Smooth muscle cell (in vitro differentiated cells): Measurements from ENCODE around the gene TACC2. TPM values are rescaled to one million over a fixed set of nuclear protein-coding genes. Genes with fewer than 3 reads are reported as not detected.

Experiments
- DNase-seq: peaks from one replicate; lab custom pipeline; 2025; ENCODE audit not compliant: unreplicated experiment; lab: John Stamatoyannopoulos, UW
- H2AFZ ChIP-seq: fragments of 200-600 bp; sonication (generic); 2 replicates; pipeline ENCODE4 v1.6.0; 2016; ENCODE audit warnings: antibody characterized with exemption, low read depth, mild to moderate bottlenecking
- H3F3A ChIP-seq: fragments of 200-600 bp; sonication (generic); 2 replicates; pipeline ENCODE4 v1.6.0; 2017; ENCODE audit warnings: antibody characterized with exemption, low read depth
- H3K27ac ChIP-seq: fragments of 200-600 bp; sonication (generic); 2 replicates; pipeline ENCODE4 v1.5.1; 2016; ENCODE audit warnings: low read depth, mild to moderate bottlenecking
- H3K27me3 ChIP-seq: fragments of 200-600 bp; sonication (generic); 2 replicates; pipeline ENCODE4 v1.6.1; 2016; ENCODE audit warnings: low read depth, mild to moderate bottlenecking
- H3K36me3 ChIP-seq: fragments of 200-600 bp; sonication (generic); 2 replicates; pipeline ENCODE4 v1.5.1; 2016; ENCODE audit warnings: low read depth
- H3K4me1 ChIP-seq: fragments of 200-600 bp; sonication (generic); 2 replicates; pipeline ENCODE4 v1.5.1; 2016; ENCODE audit warnings: low read depth
- H3K4me2 ChIP-seq: fragments of 200-600 bp; sonication (generic); 2 replicates; pipeline ENCODE4 v1.6.0; 2016; ENCODE audit warnings: mild to moderate bottlenecking
- H3K4me3 ChIP-seq: fragments of 200-600 bp; sonication (generic); 2 replicates; pipeline ENCODE4 v1.5.1; 2016; ENCODE audit warnings: mild to moderate bottlenecking
- H3K79me2 ChIP-seq: fragments of 200-600 bp; sonication (generic); 2 replicates; pipeline ENCODE4 v1.6.0; 2016; ENCODE audit warnings: low read depth, mild to moderate bottlenecking
- H3K9ac ChIP-seq: fragments of 200-600 bp; sonication (generic); 2 replicates; pipeline ENCODE4 v1.6.0; 2016; ENCODE audit warnings: low read depth
- H3K9me3 ChIP-seq: fragments of 200-600 bp; sonication (generic); replicated peaks from 2 replicates; pipeline ENCODE4 v1.5.1; 2016; ENCODE audit warnings: low read depth
- H4K20me1 ChIP-seq: fragments of 200-600 bp; sonication (generic); 2 replicates; pipeline ENCODE4 v1.6.0; 2016; ENCODE audit warnings: low read depth
- WGBS: methylation state at CpG from one replicate; pipeline ENCODE4 v1.1.7; 2016; ENCODE audit warnings: low lambda C conversion rate; 5-methylcytosine and 5-hydroxymethylcytosine counted together
- polyA plus RNA-seq: library from polyadenylated mRNA; unstranded; fragments of >200 nt; fragmentation: Nextera tagmentation; extraction: Ambion mirVana; gene quantifications from 2 replicates; pipeline ENCODE4 v1.2.1, GENCODE V29; 2016
- total RNA-seq: library from RNA; depleted of rRNA; stranded (reverse); fragments of >200 nt; gene quantifications from 2 replicates; pipeline ENCODE4 v1.2.3, GENCODE V29; 2014
- TF ChIP-seq, protein P1 (sequence below): fragments of 200-600 bp; sonication (generic); IDR thresholded peaks from 2 replicates; pipeline ENCODE4 v1.5.1; 2017; ENCODE audit warnings: borderline replicate concordance, mild to moderate bottlenecking, antibody characterized with exemption; ENCODE audit not compliant: insufficient read depth, poor library complexity, severe bottlenecking

The TACC2 gene
- total and polyA plus RNA-seq, 2 experiments from 2014 or later = 2.8 to 7.6 TPM

- TF ChIP-seq, protein P1, sequence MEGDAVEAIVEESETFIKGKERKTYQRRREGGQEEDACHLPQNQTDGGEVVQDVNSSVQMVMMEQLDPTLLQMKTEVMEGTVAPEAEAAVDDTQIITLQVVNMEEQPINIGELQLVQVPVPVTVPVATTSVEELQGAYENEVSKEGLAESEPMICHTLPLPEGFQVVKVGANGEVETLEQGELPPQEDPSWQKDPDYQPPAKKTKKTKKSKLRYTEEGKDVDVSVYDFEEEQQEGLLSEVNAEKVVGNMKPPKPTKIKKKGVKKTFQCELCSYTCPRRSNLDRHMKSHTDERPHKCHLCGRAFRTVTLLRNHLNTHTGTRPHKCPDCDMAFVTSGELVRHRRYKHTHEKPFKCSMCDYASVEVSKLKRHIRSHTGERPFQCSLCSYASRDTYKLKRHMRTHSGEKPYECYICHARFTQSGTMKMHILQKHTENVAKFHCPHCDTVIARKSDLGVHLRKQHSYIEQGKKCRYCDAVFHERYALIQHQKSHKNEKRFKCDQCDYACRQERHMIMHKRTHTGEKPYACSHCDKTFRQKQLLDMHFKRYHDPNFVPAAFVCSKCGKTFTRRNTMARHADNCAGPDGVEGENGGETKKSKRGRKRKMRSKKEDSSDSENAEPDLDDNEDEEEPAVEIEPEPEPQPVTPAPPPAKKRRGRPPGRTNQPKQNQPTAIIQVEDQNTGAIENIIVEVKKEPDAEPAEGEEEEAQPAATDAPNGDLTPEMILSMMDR = no peak
- Histone ChIP-seq H3K27ac (no peak overlapping the region), H3F3A (peaks cover 2% of the 10 kb centered on the region), H3K4me2 (no peak overlapping the region), H3K4me3 (no peak overlapping the region), H3K79me2 (no peaks in the 10 kb centered on the region), H3K9ac (no peak overlapping the region), H2AFZ (no peak overlapping the region), H3K9me3 (no peaks in the 10 kb centered on the region), H4K20me1 (peaks cover 6% of the 10 kb centered on the region), H3K27me3 (no peaks in the 10 kb centered on the region), H3K4me1 (peaks cover 31% of the 10 kb centered on the region), H3K36me3 (no peaks in the 10 kb centered on the region)
- 75% methylated on average over 4 of the region's 4 CpGs for WGBS
- DNase-seq = no peak
Measured at GRCh38 chr10:122176232-122177213, 187.6 kb downstream of the TACC2 start.

- Histone ChIP-seq H3K4me2 (no peak overlapping the region), H3K4me1 (peaks cover 31% of the 10 kb centered on the region), H3K9ac (no peak overlapping the region), H3K27ac (no peak overlapping the region), H3F3A (peaks cover 3% of the 10 kb centered on the region), H3K9me3 (no peaks in the 10 kb centered on the region), H4K20me1 (peaks cover 14% of the 10 kb centered on the region), H3K36me3 (no peaks in the 10 kb centered on the region), H2AFZ (no peak overlapping the region), H3K4me3 (no peak overlapping the region), H3K79me2 (no peaks in the 10 kb centered on the region), H3K27me3 (no peaks in the 10 kb centered on the region)
- TF ChIP-seq, protein P1 = no peak
- 96% methylated on average over 3 of the region's 3 CpGs for WGBS
- no peak for DNase-seq
Measured at GRCh38 chr10:122178655-122179054, 189.7 kb downstream of the TACC2 start.

- Histone ChIP-seq H3K4me2 (no peak overlapping the region), H4K20me1 (peaks cover 18% of the 10 kb centered on the region), H3F3A (peaks cover 3% of the 10 kb centered on the region), H3K27ac (no peak overlapping the region), H2AFZ (no peak overlapping the region), H3K9me3 (no peaks in the 10 kb centered on the region), H3K79me2 (no peaks in the 10 kb centered on the region), H3K9ac (no peak overlapping the region), H3K27me3 (no peaks in the 10 kb centered on the region), H3K4me3 (no peak overlapping the region), H3K4me1 (peaks cover 26% of the 10 kb centered on the region), H3K36me3 (no peaks in the 10 kb centered on the region)
- 49% methylated on average over 5 of the region's 5 CpGs for WGBS
- TF ChIP-seq, protein P1 = no peak
- DNase-seq = no peak
Measured at GRCh38 chr10:122181041-122181732, 192.2 kb downstream of the TACC2 start.
